Neural progenitor cell (in vitro differentiated cells): ENCODE measurements around the gene OSCAR. TPM values are rescaled to one million over a fixed set of nuclear protein-coding genes. Genes with fewer than 3 reads are reported as not detected.

Source experiments
- DNase-seq: peaks from one replicate; pipeline ENCODE4 v3.0.0-alpha.2; 2016; ENCODE audit warnings: low spot score
- H2AFZ ChIP-seq: fragments of 200-600 bp; sonication (generic); replicated peaks from 2 replicates; pipeline ENCODE4 v1.6.1; 2016; ENCODE audit warnings: antibody characterized with exemption
- H3F3A ChIP-seq: fragments of 200-600 bp; sonication (generic); 2 replicates; pipeline ENCODE4 v1.6.1; 2016; ENCODE audit warnings: antibody characterized with exemption, low read depth
- H3K27ac ChIP-seq: fragments of 200-600 bp; sonication (generic); 2 replicates; pipeline ENCODE4 v1.5.1; 2016; ENCODE audit warnings: mild to moderate bottlenecking
- H3K27me3 ChIP-seq: fragments of 200-600 bp; sonication (generic); 2 replicates; pipeline ENCODE4 v1.6.1; 2016; ENCODE audit warnings: mild to moderate bottlenecking, moderate library complexity
- H3K36me3 ChIP-seq: fragments of 200-600 bp; sonication (generic); 2 replicates; pipeline ENCODE4 v1.5.1; 2016
- H3K4me1 ChIP-seq: fragments of 200-600 bp; sonication (generic); 2 replicates; pipeline ENCODE4 v1.6.1; 2016; ENCODE audit warnings: mixed run types
- H3K4me2 ChIP-seq: fragments of 200-600 bp; sonication (generic); 2 replicates; pipeline ENCODE4 v1.6.1; 2016
- H3K4me3 ChIP-seq: fragments of 200-600 bp; sonication (generic); 2 replicates; pipeline ENCODE4 v1.5.1; 2016
- H3K79me2 ChIP-seq: fragments of 200-600 bp; sonication (generic); 2 replicates; pipeline ENCODE4 v1.6.1; 2016; ENCODE audit warnings: low read depth
- H3K9ac ChIP-seq: fragments of 200-600 bp; sonication (generic); 2 replicates; pipeline ENCODE4 v1.6.1; 2016
- H3K9me3 ChIP-seq: fragments of 200-600 bp; sonication (generic); 2 replicates; pipeline ENCODE4 v1.5.1; 2016; ENCODE audit warnings: low read depth
- H4K20me1 ChIP-seq: fragments of 200-600 bp; sonication (generic); 2 replicates; pipeline ENCODE4 v1.6.1; 2016; ENCODE audit warnings: low read depth
- H3K27ac Mint-ChIP-seq: 3 replicates; pipeline ENCODE4 v1.8.0; 2021; ENCODE audit warnings: mixed read lengths
- H3K27me3 Mint-ChIP-seq: 2 replicates; pipeline ENCODE4 v1.8.0; 2022; ENCODE audit warnings: low read depth, mild to moderate bottlenecking, inconsistent platforms, moderate library complexity, mixed read lengths; ENCODE audit not compliant: insufficient read depth
- H3K36me3 Mint-ChIP-seq: 3 replicates; pipeline ENCODE4 v1.8.0; 2021; ENCODE audit warnings: mixed read lengths
- H3K4me1 Mint-ChIP-seq: 3 replicates; pipeline ENCODE4 v1.8.0; 2021; ENCODE audit warnings: mixed read lengths
- H3K4me3 Mint-ChIP-seq: 3 replicates; pipeline ENCODE4 v1.8.0; 2021; ENCODE audit warnings: mild to moderate bottlenecking, moderate library complexity, mixed read lengths
- H3K9me3 Mint-ChIP-seq: 3 replicates; pipeline ENCODE4 v1.8.0; 2020; ENCODE audit warnings: mixed read lengths
- EZH2 ChIP-seq: fragments of 200-600 bp; sonication (generic); IDR thresholded peaks from 2 replicates; pipeline ENCODE4 v1.6.1; 2017; ENCODE audit warnings: antibody characterized with exemption, mild to moderate bottlenecking, moderate library complexity
- EZH2phosphoT487 ChIP-seq: fragments of 200-600 bp; sonication (generic); IDR thresholded peaks from 2 replicates; pipeline ENCODE4 v1.6.1; 2017; ENCODE audit warnings: antibody characterized with exemption
- total RNA-seq: library from RNA; depleted of rRNA; stranded (reverse); fragments of >200 nt; gene quantifications from 2 replicates; pipeline ENCODE4 v1.2.3, GENCODE V29; 2015; ENCODE audit warnings: low replicate concordance
- TF ChIP-seq, protein P1 (sequence below): fragments of 200-600 bp; sonication (generic); IDR thresholded peaks from 2 replicates; pipeline ENCODE4 v1.5.1; 2017; ENCODE audit warnings: antibody characterized with exemption, mild to moderate bottlenecking

Gene OSCAR
- total RNA-seq, 1 donor from 2014 or later: not detected

DNA sequence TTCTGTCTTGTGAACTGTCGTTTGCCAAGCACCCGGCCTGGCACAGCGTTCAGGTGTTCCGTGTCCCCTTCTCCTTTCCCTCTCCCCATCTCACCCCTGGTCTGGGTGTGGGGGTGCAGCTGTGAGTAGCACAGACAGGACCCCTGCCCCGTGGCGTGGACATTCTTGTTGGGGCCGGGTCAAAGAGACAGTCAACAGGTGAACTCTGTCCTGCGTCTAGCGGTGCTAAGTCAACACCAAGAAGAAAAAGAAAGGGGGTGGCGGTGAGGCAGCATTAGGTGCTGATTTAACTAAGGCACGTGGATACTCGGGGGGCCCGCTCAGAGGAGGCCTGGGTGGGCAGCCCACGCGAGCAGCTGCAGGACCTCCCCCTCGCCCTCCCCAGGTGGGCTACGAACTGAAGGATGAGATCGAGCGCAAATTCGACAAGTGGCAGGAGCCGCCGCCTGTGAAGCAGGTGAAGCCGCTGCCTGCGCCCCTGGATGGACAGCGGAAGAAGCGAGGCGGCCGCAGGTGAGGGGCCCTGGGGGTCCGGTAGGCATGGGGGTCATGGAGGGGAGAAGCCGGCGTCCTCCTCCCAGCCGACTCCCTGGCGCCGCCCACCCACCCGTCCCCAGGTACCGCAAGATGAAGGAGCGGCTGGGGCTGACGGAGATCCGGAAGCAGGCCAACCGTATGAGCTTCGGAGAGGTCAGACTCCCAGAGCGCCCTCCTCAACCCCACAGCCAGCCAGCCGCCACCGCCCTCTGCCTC is 27.3 kb upstream of the OSCAR start:
- no peaks in the 10 kb centered on the region for H3K9me3 ChIP-seq
- no peak overlapping the region for H3K4me2 ChIP-seq
- no peak for DNase-seq
- no peaks in the 10 kb centered on the region for H3K4me1 ChIP-seq
- Mint-ChIP-seq H3K4me3 (no peak overlapping the region), H3K27me3 (peaks cover 2% of the 10 kb centered on the region), H3K4me1 (no peaks in the 10 kb centered on the region), H3K9me3 (no peaks in the 10 kb centered on the region), H3K27ac (no peak overlapping the region), H3K36me3 (peaks cover 18% of the 10 kb centered on the region)
- no peak overlapping the region for H3K27ac ChIP-seq
- no peaks in the 10 kb centered on the region for H3F3A ChIP-seq
- H3K36me3 ChIP-seq: no peaks in the 10 kb centered on the region
- no peak overlapping the region for H3K9ac ChIP-seq
- TF ChIP-seq, protein P1, sequence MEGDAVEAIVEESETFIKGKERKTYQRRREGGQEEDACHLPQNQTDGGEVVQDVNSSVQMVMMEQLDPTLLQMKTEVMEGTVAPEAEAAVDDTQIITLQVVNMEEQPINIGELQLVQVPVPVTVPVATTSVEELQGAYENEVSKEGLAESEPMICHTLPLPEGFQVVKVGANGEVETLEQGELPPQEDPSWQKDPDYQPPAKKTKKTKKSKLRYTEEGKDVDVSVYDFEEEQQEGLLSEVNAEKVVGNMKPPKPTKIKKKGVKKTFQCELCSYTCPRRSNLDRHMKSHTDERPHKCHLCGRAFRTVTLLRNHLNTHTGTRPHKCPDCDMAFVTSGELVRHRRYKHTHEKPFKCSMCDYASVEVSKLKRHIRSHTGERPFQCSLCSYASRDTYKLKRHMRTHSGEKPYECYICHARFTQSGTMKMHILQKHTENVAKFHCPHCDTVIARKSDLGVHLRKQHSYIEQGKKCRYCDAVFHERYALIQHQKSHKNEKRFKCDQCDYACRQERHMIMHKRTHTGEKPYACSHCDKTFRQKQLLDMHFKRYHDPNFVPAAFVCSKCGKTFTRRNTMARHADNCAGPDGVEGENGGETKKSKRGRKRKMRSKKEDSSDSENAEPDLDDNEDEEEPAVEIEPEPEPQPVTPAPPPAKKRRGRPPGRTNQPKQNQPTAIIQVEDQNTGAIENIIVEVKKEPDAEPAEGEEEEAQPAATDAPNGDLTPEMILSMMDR: no peak
- no peak for TF ChIP-seq EZH2
- no peaks in the 10 kb centered on the region for H3K79me2 ChIP-seq
- H4K20me1 ChIP-seq: no peaks in the 10 kb centered on the region
- H3K27me3 ChIP-seq: no peaks in the 10 kb centered on the region
- no peak overlapping the region for H2AFZ ChIP-seq
- no peak overlapping the region for H3K4me3 ChIP-seq

DNA sequence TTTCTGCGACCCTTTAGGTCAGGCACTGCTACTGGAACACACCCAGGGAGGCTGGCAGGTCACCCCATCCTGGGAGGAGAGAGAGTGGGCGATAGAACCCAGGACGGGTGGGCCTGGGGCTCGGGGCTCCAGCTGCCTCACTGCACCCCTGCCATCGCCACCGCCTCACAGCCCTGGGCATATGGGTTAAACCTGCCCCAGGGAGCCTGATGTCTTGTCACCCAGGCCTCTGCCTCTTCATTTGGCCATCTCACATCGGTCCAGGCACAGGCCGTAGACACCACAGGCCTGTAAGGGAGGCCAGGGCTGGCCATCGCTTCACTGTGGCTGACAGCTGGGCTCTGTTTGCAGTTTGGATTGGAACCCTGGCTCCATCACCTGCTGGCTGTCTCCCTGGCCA is 25.1 kb upstream of the OSCAR start:
- no peak overlapping the region for H3K9ac ChIP-seq
- no peaks in the 10 kb centered on the region for H3F3A ChIP-seq
- Mint-ChIP-seq H3K27ac (no peak overlapping the region), H3K4me3 (no peak overlapping the region), H3K36me3 (peaks cover 18% of the 10 kb centered on the region), H3K9me3 (no peaks in the 10 kb centered on the region), H3K4me1 (no peaks in the 10 kb centered on the region), H3K27me3 (peaks cover 6% of the 10 kb centered on the region)
- H2AFZ ChIP-seq: no peak overlapping the region
- no peaks in the 10 kb centered on the region for H3K79me2 ChIP-seq
- H3K4me2 ChIP-seq: no peak overlapping the region
- H4K20me1 ChIP-seq: no peaks in the 10 kb centered on the region
- H3K4me1 ChIP-seq: no peaks in the 10 kb centered on the region
- H3K9me3 ChIP-seq: no peaks in the 10 kb centered on the region
- no peaks in the 10 kb centered on the region for H3K36me3 ChIP-seq
- DNase-seq: no peak
- H3K27me3 ChIP-seq: no peaks in the 10 kb centered on the region
- no peak overlapping the region for H3K4me3 ChIP-seq
- no peak overlapping the region for H3K27ac ChIP-seq
- TF ChIP-seq EZH2: no peak
- TF ChIP-seq EZH2phosphoT487: no peak
- TF ChIP-seq, protein P1: no peak

DNA sequence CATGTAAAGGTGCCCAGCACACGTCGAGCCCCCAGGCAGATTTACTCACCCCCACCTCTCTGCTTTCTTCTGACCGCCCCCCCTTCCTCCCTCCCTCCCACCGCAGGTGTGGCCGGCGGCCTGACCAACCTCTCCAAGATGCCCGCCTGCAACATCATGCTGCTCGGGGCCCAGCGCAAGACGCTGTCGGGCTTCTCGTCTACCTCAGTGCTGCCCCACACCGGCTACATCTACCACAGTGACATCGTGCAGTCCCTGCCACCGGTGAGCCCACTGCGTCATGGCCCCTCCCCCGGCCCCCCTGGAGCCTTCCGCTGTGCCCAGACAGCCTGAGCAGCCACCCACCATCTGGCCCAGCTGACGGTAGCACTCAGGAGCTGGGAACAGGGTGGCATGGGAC is 23.8 kb upstream of the OSCAR start:
- Mint-ChIP-seq H3K9me3 (no peaks in the 10 kb centered on the region), H3K27ac (no peak overlapping the region), H3K27me3 (peaks cover 6% of the 10 kb centered on the region), H3K36me3 (peaks cover 22% of the 10 kb centered on the region), H3K4me1 (no peaks in the 10 kb centered on the region), H3K4me3 (no peak overlapping the region)
- no peak for DNase-seq
- Histone ChIP-seq H3K4me2 (no peak overlapping the region), H3F3A (no peaks in the 10 kb centered on the region), H3K27me3 (no peaks in the 10 kb centered on the region), H3K4me3 (no peak overlapping the region), H3K9ac (no peak overlapping the region), H3K4me1 (no peaks in the 10 kb centered on the region), H3K27ac (no peak overlapping the region), H3K79me2 (no peaks in the 10 kb centered on the region), H3K9me3 (no peaks in the 10 kb centered on the region), H2AFZ (no peak overlapping the region), H4K20me1 (no peaks in the 10 kb centered on the region), H3K36me3 (no peaks in the 10 kb centered on the region)
- TF ChIP-seq EZH2 (no peak), EZH2phosphoT487 (no peak)
- TF ChIP-seq, protein P1: no peak
